K562 (cell line): ENCODE measurements around the gene CTNS. TPM values are rescaled to one million over a fixed set of nuclear protein-coding genes. Genes with fewer than 3 reads are reported as not detected.

Experiments
- BCOR ChIP-seq: fragments of 450-650 bp; IDR thresholded peaks from 2 replicates; pipeline ENCODE4 v1.6.1; 2016
- CXXC5 ChIP-seq: fragments of 250-450 bp; sonication (Bioruptor Pico); IDR thresholded peaks from 2 replicates; pipeline ENCODE4 v1.8.0; 2022; ENCODE audit warnings: inconsistent platforms, mild to moderate bottlenecking, moderate library complexity
- HDAC2 ChIP-seq: fragments of 450-650 bp; IDR thresholded peaks from 2 replicates; pipeline ENCODE4 v1.6.1; 2016; ENCODE audit warnings: mild to moderate bottlenecking
- MCM7 ChIP-seq, 2 experiments: fragments of 450-650 bp; IDR thresholded peaks; 2 replicates each; pipeline ENCODE4 v1.6.1; 2016 to 2018
- PHB ChIP-seq: fragments of 250-450 bp; sonication (Bioruptor Pico); IDR thresholded peaks from 2 replicates; pipeline ENCODE4 v1.5.0; 2021
- RBM39 ChIP-seq: fragments of 200-400 bp; formaldehyde crosslinking; optimal IDR thresholded peaks from 2 replicates; pipeline ENCODE3; 2018; ENCODE audit warnings: low read depth, low read length
- TARDBP ChIP-seq: fragments of 450-650 bp; IDR thresholded peaks from 2 replicates; pipeline ENCODE4 v1.6.1; 2016
- TCF15 ChIP-seq: fragments of 250-450 bp; sonication (Bioruptor Pico); IDR thresholded peaks from 2 replicates; pipeline ENCODE4 v1.8.0; 2022; ENCODE audit warnings: moderate library complexity, mild to moderate bottlenecking, inconsistent platforms
- ZNF592 ChIP-seq: fragments of 450-650 bp; IDR thresholded peaks from 2 replicates; pipeline ENCODE4 v1.6.1; 2017; ENCODE audit warnings: antibody characterized with exemption, mild to moderate bottlenecking
- polyA plus RNA-seq, 8 experiments: library from polyadenylated mRNA; depleted of rRNA in 4 of 8; stranded (reverse) in 5 of 8; unstranded in 3 of 8; fragments of >200 nt; fragmentation: Nextera tagmentation in 2 of 8; fragmentation: Illumina TruSeq in 1 of 8; extraction: Ambion mirVana in 2 of 8; extraction: Trizol in 1 of 8; gene quantifications; 2 replicates each; pipeline versions ENCODE4 v1.2.1 to v1.2.3, GENCODE V29; 2011 to 2014; ENCODE audit warnings: inconsistent platforms in 1 of 8, missing spikeins in 1 of 8
- total RNA-seq, 7 experiments: library from RNA; depleted of rRNA in 6 of 7; stranded (reverse); fragments of >200 nt in 6 of 7; fragmentation: Illumina TruSeq in 2 of 7; extraction: Trizol in 2 of 7; gene quantifications; 2 replicates each; pipeline versions ENCODE4 v1.2.1 to v1.2.3, GENCODE V29; 2011 to 2021; ENCODE audit warnings: low replicate concordance in 1 of 7
- TF ChIP-seq, protein P1 (sequence below): fragments of 450-650 bp; IDR thresholded peaks from 2 replicates; pipeline ENCODE4 v1.6.1; 2016; ENCODE audit warnings: mild to moderate bottlenecking, moderate library complexity

The CTNS gene
- total and polyA plus RNA-seq, 9 of the 15 experiments (the other 6 are each of a cell fraction or from before 2014, with no cell fraction given): 0.66 to 8.4 (median 4.9) TPM

DNA sequence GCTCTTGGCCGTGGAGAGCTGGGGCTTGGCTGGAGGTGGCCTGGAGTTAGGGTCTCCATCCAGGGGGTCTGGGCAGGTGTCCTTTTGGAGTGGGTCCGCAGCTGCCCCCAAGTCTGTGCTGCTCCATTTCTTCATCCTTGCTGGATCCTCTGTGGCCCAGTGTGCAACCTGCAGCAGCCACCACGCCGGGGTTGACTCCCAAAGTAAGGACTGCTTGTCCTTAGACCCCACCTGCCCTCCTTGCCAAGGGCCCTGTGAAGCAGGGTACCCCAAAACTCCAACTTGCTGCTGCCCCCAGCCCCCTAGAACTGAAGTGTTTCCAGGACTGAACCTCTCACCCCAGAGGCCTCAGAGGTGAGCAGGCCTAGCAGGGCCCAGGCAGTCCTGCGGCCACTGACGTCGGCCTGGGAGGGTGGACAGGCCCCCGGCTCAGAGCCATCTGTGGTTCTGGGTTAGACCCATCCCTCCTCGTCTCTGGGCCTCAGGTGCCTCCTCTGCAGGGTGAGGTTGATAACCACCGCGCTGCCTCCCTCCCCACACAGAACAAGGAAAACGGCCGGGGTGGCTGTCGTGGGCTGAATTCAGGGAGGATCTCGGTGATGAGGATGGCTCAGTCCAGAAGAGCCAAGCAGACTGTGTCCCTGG lies 44.2 kb upstream of the CTNS start (continued):
- TF ChIP-seq ZNF592 (no peak), MCM7 (IDR thresholded peaks at IDR 0.05) (no peak), TCF15 (CRISPR knock-in tag) (no peak), CXXC5 (CRISPR knock-in tag) (no peak), PHB (no peak), TARDBP (no peak), RBM39 (no peak), BCOR (no peak), HDAC2 (no peak)
- TF ChIP-seq, protein P1, sequence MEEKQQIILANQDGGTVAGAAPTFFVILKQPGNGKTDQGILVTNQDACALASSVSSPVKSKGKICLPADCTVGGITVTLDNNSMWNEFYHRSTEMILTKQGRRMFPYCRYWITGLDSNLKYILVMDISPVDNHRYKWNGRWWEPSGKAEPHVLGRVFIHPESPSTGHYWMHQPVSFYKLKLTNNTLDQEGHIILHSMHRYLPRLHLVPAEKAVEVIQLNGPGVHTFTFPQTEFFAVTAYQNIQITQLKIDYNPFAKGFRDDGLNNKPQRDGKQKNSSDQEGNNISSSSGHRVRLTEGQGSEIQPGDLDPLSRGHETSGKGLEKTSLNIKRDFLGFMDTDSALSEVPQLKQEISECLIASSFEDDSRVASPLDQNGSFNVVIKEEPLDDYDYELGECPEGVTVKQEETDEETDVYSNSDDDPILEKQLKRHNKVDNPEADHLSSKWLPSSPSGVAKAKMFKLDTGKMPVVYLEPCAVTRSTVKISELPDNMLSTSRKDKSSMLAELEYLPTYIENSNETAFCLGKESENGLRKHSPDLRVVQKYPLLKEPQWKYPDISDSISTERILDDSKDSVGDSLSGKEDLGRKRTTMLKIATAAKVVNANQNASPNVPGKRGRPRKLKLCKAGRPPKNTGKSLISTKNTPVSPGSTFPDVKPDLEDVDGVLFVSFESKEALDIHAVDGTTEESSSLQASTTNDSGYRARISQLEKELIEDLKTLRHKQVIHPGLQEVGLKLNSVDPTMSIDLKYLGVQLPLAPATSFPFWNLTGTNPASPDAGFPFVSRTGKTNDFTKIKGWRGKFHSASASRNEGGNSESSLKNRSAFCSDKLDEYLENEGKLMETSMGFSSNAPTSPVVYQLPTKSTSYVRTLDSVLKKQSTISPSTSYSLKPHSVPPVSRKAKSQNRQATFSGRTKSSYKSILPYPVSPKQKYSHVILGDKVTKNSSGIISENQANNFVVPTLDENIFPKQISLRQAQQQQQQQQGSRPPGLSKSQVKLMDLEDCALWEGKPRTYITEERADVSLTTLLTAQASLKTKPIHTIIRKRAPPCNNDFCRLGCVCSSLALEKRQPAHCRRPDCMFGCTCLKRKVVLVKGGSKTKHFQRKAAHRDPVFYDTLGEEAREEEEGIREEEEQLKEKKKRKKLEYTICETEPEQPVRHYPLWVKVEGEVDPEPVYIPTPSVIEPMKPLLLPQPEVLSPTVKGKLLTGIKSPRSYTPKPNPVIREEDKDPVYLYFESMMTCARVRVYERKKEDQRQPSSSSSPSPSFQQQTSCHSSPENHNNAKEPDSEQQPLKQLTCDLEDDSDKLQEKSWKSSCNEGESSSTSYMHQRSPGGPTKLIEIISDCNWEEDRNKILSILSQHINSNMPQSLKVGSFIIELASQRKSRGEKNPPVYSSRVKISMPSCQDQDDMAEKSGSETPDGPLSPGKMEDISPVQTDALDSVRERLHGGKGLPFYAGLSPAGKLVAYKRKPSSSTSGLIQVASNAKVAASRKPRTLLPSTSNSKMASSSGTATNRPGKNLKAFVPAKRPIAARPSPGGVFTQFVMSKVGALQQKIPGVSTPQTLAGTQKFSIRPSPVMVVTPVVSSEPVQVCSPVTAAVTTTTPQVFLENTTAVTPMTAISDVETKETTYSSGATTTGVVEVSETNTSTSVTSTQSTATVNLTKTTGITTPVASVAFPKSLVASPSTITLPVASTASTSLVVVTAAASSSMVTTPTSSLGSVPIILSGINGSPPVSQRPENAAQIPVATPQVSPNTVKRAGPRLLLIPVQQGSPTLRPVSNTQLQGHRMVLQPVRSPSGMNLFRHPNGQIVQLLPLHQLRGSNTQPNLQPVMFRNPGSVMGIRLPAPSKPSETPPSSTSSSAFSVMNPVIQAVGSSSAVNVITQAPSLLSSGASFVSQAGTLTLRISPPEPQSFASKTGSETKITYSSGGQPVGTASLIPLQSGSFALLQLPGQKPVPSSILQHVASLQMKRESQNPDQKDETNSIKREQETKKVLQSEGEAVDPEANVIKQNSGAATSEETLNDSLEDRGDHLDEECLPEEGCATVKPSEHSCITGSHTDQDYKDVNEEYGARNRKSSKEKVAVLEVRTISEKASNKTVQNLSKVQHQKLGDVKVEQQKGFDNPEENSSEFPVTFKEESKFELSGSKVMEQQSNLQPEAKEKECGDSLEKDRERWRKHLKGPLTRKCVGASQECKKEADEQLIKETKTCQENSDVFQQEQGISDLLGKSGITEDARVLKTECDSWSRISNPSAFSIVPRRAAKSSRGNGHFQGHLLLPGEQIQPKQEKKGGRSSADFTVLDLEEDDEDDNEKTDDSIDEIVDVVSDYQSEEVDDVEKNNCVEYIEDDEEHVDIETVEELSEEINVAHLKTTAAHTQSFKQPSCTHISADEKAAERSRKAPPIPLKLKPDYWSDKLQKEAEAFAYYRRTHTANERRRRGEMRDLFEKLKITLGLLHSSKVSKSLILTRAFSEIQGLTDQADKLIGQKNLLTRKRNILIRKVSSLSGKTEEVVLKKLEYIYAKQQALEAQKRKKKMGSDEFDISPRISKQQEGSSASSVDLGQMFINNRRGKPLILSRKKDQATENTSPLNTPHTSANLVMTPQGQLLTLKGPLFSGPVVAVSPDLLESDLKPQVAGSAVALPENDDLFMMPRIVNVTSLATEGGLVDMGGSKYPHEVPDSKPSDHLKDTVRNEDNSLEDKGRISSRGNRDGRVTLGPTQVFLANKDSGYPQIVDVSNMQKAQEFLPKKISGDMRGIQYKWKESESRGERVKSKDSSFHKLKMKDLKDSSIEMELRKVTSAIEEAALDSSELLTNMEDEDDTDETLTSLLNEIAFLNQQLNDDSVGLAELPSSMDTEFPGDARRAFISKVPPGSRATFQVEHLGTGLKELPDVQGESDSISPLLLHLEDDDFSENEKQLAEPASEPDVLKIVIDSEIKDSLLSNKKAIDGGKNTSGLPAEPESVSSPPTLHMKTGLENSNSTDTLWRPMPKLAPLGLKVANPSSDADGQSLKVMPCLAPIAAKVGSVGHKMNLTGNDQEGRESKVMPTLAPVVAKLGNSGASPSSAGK: no peak
